H9 (cell line): ENCODE measurements around the gene TUBB8. TPM values are rescaled to one million over a fixed set of nuclear protein-coding genes. Genes with fewer than 3 reads are reported as not detected.

Source experiments
- DNase-seq: peaks from one replicate; pipeline ENCODE4 v3.0.0-alpha.2; 2017
- H2AFZ ChIP-seq: one replicate; pipeline ENCODE4 v1.6.1; 2013; ENCODE audit warnings: mild to moderate bottlenecking, low read length, control low read depth, moderate library complexity
- H2AK5ac ChIP-seq: 2 replicates; pipeline ENCODE4 v1.6.1; 2013; ENCODE audit warnings: low read length, control low read depth, mixed read lengths; ENCODE audit not compliant: insufficient read length
- H2BK120ac ChIP-seq: one replicate; pipeline ENCODE4 v1.6.1; 2013; ENCODE audit warnings: low read depth, mild to moderate bottlenecking, low read length, control low read depth, inconsistent platforms; ENCODE audit not compliant: poor library complexity, severe bottlenecking
- H2BK12ac ChIP-seq: 2 replicates; pipeline ENCODE4 v1.6.1; 2013; ENCODE audit warnings: low read length, control low read depth, mixed read lengths, low read depth; ENCODE audit not compliant: insufficient read length
- H2BK15ac ChIP-seq: 2 replicates; pipeline ENCODE4 v1.6.1; 2013; ENCODE audit warnings: low read depth, low read length, control low read depth
- H2BK20ac ChIP-seq: one replicate; pipeline ENCODE4 v1.6.1; 2013; ENCODE audit warnings: low read depth, mild to moderate bottlenecking, low read length, control low read depth, inconsistent platforms; ENCODE audit not compliant: poor library complexity, severe bottlenecking
- H2BK5ac ChIP-seq: 2 replicates; pipeline ENCODE4 v1.6.1; 2013; ENCODE audit warnings: low read length, control low read depth, mixed read lengths; ENCODE audit not compliant: insufficient read length
- H3K14ac ChIP-seq: 2 replicates; pipeline ENCODE4 v1.6.1; 2013; ENCODE audit warnings: low read length, control low read depth; ENCODE audit not compliant: insufficient read depth
- H3K18ac ChIP-seq: 2 replicates; pipeline ENCODE4 v1.6.1; 2013; ENCODE audit warnings: low read depth, mild to moderate bottlenecking, mixed read lengths, low read length, control low read depth; ENCODE audit not compliant: insufficient read length
- H3K23ac ChIP-seq: 2 replicates; pipeline ENCODE4 v1.6.1; 2013; ENCODE audit warnings: low read length, control low read depth, mixed read lengths, low read depth; ENCODE audit not compliant: insufficient read length
- H3K23me2 ChIP-seq: 2 replicates; pipeline ENCODE4 v1.6.1; 2013; ENCODE audit warnings: low read depth, mild to moderate bottlenecking, mixed read lengths, low read length, control low read depth; ENCODE audit not compliant: insufficient read length, poor library complexity, severe bottlenecking
- H3K27ac ChIP-seq: 2 replicates; pipeline ENCODE4 v1.5.1; 2013; ENCODE audit warnings: low read length, control low read depth, mixed read lengths, low read depth; ENCODE audit not compliant: insufficient read length
- H3K27me3 ChIP-seq: 2 replicates; pipeline ENCODE4 v1.6.1; 2013; ENCODE audit warnings: low read length, control low read depth, inconsistent platforms; ENCODE audit not compliant: insufficient read depth
- H3K4ac ChIP-seq: 2 replicates; pipeline ENCODE4 v1.6.1; 2013; ENCODE audit warnings: low read depth, mild to moderate bottlenecking, control low read depth, inconsistent platforms, low read length, moderate library complexity
- H3K4me1 ChIP-seq: 2 replicates; pipeline ENCODE4 v1.6.1; 2013; ENCODE audit warnings: low read length, control low read depth, inconsistent platforms; ENCODE audit not compliant: insufficient read depth
- H3K4me2 ChIP-seq: 2 replicates; pipeline ENCODE4 v1.6.1; 2013; ENCODE audit warnings: low read length, control low read depth, mixed read lengths; ENCODE audit not compliant: insufficient read length, insufficient read depth
- H3K56ac ChIP-seq: 2 replicates; pipeline ENCODE4 v1.6.1; 2013; ENCODE audit warnings: low read depth, mild to moderate bottlenecking, mixed read lengths, low read length, control low read depth; ENCODE audit not compliant: insufficient read length
- H3K79me1 ChIP-seq: 2 replicates; pipeline ENCODE4 v1.6.1; 2013; ENCODE audit warnings: low read depth, mild to moderate bottlenecking, moderate library complexity, low read length, control low read depth, inconsistent platforms; ENCODE audit not compliant: insufficient read depth, poor library complexity, severe bottlenecking
- H3K79me2 ChIP-seq: 2 replicates; pipeline ENCODE4 v1.6.1; 2013; ENCODE audit warnings: low read length, control low read depth, inconsistent platforms; ENCODE audit not compliant: insufficient read depth
- H3K9ac ChIP-seq: 2 replicates; pipeline ENCODE4 v1.6.1; 2013; ENCODE audit warnings: low read length, control low read depth, mixed read lengths; ENCODE audit not compliant: insufficient read length; ENCODE audit errors: extremely low read depth
- H3K9me3 ChIP-seq: one replicate; pipeline ENCODE4 v1.6.1; 2013; ENCODE audit warnings: low read depth, low read length, inconsistent platforms; ENCODE audit not compliant: control insufficient read depth
- H3T11ph ChIP-seq: one replicate; pipeline ENCODE4 v1.6.1; 2013; ENCODE audit warnings: mild to moderate bottlenecking, low read length, control low read depth, inconsistent platforms
- H4K20me1 ChIP-seq: one replicate; pipeline ENCODE4 v1.6.1; 2013; ENCODE audit not compliant: control insufficient read depth, insufficient read length, insufficient read depth
- H4K5ac ChIP-seq: 2 replicates; pipeline ENCODE4 v1.6.1; 2013; ENCODE audit warnings: low read depth, mild to moderate bottlenecking, mixed read lengths, low read length, control low read depth; ENCODE audit not compliant: insufficient read length
- H4K8ac ChIP-seq: replicated peaks from 2 replicates; pipeline ENCODE4 v1.6.1; 2013; ENCODE audit warnings: low read length, control low read depth, mixed read lengths, low read depth; ENCODE audit not compliant: insufficient read length
- H4K91ac ChIP-seq: 2 replicates; pipeline ENCODE4 v1.6.1; 2013; ENCODE audit warnings: low read depth, mild to moderate bottlenecking, moderate library complexity, mixed read lengths, low read length, control low read depth; ENCODE audit not compliant: insufficient read length
- H3K27ac Mint-ChIP-seq, 3 experiments: 2 replicates in 2 of 3; 3 replicates in 1 of 3; pipeline ENCODE4 v1.8.0; 2020 to 2021; ENCODE audit warnings: mixed read lengths in 3 of 3, mild to moderate bottlenecking in 1 of 3, moderate library complexity in 1 of 3
- H3K27me3 Mint-ChIP-seq: 2 replicates; pipeline ENCODE4 v1.8.0; 2021; ENCODE audit warnings: low read depth, mild to moderate bottlenecking, moderate library complexity, mixed read lengths
- H3K36me3 Mint-ChIP-seq, 3 experiments: 2 replicates in 2 of 3; 3 replicates in 1 of 3; pipeline ENCODE4 v1.8.0; 2020 to 2021; ENCODE audit warnings: low read depth in 3 of 3, mixed read lengths in 3 of 3; ENCODE audit not compliant: insufficient read depth in 1 of 3
- H3K4me1 Mint-ChIP-seq, 2 experiments: 2 replicates each; pipeline ENCODE4 v1.8.0; 2020; ENCODE audit warnings: mixed read lengths in 2 of 2
- H3K4me3 Mint-ChIP-seq, 2 experiments: 2 replicates in 1 of 2; 3 replicates in 1 of 2; pipeline ENCODE4 v1.8.0; 2020 to 2021; ENCODE audit warnings: mild to moderate bottlenecking in 2 of 2, mixed read lengths in 2 of 2, moderate library complexity in 1 of 2
- H3K9me3 Mint-ChIP-seq, 2 experiments: 2 replicates in 1 of 2; 3 replicates in 1 of 2; pipeline ENCODE4 v1.8.0; 2020; ENCODE audit warnings: mild to moderate bottlenecking in 2 of 2, mixed read lengths in 2 of 2, moderate library complexity in 1 of 2
- WGBS: extraction: QIAGEN DNeasy Blood & Tissue Kit; methylation state at CpG from one replicate; pipeline ENCODE4 v1.1.7; 2013; ENCODE audit warnings: missing lambda C conversion rate, low lambda C conversion rate, mixed read lengths; ENCODE audit not compliant: insufficient read length; ENCODE audit errors: extremely low coverage; 5-methylcytosine and 5-hydroxymethylcytosine counted together
- total RNA-seq: library from RNA; stranded (reverse); gene quantifications from 2 replicates; pipeline ENCODE4 v1.2.1, GENCODE V29; 2021
- TF ChIP-seq, protein P1 (sequence below): fragments of 200-600 bp; sonication (generic); conservative IDR thresholded peaks from 3 replicates; pipeline ENCODE4 v1.8.0; 2021; ENCODE audit warnings: antibody characterized with exemption, mild to moderate bottlenecking

The TUBB8 gene
- total RNA-seq, 1 experiment from 2014 or later: 0.22 TPM

DNA sequence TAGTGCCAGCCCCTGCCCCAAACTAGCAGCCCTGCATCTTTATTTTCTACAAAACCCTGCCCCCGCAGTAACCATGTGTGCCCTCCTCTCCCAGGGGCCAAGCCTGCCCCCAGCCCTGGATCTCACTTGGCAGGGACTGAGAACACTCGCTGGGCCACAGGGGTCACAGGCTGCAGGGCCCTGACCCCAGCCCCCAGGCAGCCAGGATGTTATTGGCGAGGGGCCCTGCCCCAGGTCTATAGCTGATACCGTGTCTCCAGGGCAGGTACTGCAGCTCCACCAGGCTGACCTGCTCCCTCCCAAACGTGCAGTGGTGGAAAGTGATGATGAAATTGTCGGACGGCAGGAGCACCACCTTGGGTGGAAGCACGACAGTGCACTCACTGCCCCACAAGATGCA, 35.9 kb upstream of the TUBB8 start:
- Histone ChIP-seq H4K20me1 (no peaks in the 10 kb centered on the region), H4K8ac (no peak overlapping the region), H2BK120ac (no peak overlapping the region), H4K91ac (no peak overlapping the region), H3K9me3 (no peaks in the 10 kb centered on the region), H3K4ac (no peak overlapping the region), H2AFZ (no peak overlapping the region), H3K79me2 (no peaks in the 10 kb centered on the region), H4K5ac (no peak overlapping the region), H3K4me1 (no peaks in the 10 kb centered on the region), H2BK15ac (no peak overlapping the region), H2BK20ac (no peak overlapping the region), H2BK5ac (no peak overlapping the region), H2AK5ac (no peak overlapping the region), H3K18ac (no peak overlapping the region), H3K23ac (no peak overlapping the region), H3K27me3 (no peaks in the 10 kb centered on the region), H3K27ac (no peak overlapping the region), H3K14ac (no peak overlapping the region), H3K9ac (no peak overlapping the region), H3T11ph (no peak overlapping the region), H3K4me2 (no peak overlapping the region), H2BK12ac (no peak overlapping the region), H3K56ac (no peak overlapping the region), H3K23me2 (no peaks in the 10 kb centered on the region), H3K79me1 (no peaks in the 10 kb centered on the region)
- WGBS: no CpG with 5 or more reads among the region's 8 CpGs
- TF ChIP-seq, protein P1, sequence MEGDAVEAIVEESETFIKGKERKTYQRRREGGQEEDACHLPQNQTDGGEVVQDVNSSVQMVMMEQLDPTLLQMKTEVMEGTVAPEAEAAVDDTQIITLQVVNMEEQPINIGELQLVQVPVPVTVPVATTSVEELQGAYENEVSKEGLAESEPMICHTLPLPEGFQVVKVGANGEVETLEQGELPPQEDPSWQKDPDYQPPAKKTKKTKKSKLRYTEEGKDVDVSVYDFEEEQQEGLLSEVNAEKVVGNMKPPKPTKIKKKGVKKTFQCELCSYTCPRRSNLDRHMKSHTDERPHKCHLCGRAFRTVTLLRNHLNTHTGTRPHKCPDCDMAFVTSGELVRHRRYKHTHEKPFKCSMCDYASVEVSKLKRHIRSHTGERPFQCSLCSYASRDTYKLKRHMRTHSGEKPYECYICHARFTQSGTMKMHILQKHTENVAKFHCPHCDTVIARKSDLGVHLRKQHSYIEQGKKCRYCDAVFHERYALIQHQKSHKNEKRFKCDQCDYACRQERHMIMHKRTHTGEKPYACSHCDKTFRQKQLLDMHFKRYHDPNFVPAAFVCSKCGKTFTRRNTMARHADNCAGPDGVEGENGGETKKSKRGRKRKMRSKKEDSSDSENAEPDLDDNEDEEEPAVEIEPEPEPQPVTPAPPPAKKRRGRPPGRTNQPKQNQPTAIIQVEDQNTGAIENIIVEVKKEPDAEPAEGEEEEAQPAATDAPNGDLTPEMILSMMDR: no peak
- H3K36me3 Mint-ChIP-seq: no peaks in the 10 kb centered on the region; a peak in 1 of 7 replicates
- H3K9me3 Mint-ChIP-seq: peaks cover 0 to 59% of the 10 kb centered on the region in 2 experiments; a peak in 2 of 5 replicates
- H3K4me3 Mint-ChIP-seq: no peak overlapping the region
- no peaks in the 10 kb centered on the region for H3K4me1 Mint-ChIP-seq
- peaks cover 6% of the 10 kb centered on the region for H3K27me3 Mint-ChIP-seq
- H3K27ac Mint-ChIP-seq: no peak overlapping the region; a peak in 1 of 7 replicates
- no peak for DNase-seq
